Neural cell (in vitro differentiated cells): ENCODE measurements around the gene TLE1. TPM values are rescaled to one million over a fixed set of nuclear protein-coding genes. Genes with fewer than 3 reads are reported as not detected.

ENCODE experiments used
- H2AFZ ChIP-seq: fragments of 200-600, 300-800 bp; sonication (generic), shearing (Covaris generic); 2 replicates; pipeline ENCODE4 v1.6.0; 2014; ENCODE audit warnings: low read depth, mild to moderate bottlenecking, antibody characterized with exemption, low read length, moderate library complexity
- H3F3A ChIP-seq: fragments of 200-600 bp; shearing (Covaris generic); 2 replicates; pipeline ENCODE4 v1.6.1; 2016; ENCODE audit warnings: mild to moderate bottlenecking, moderate library complexity, mixed read lengths, antibody characterized with exemption, low read length; ENCODE audit not compliant: insufficient read depth, poor library complexity, severe bottlenecking
- H3K27ac ChIP-seq: fragments of 200-600, 300-800 bp; sonication (generic), shearing (Covaris generic); 2 replicates; pipeline ENCODE4 v1.5.1; 2014; ENCODE audit warnings: mild to moderate bottlenecking, low read length, moderate library complexity
- H3K27me3 ChIP-seq: fragments of 300-800, 200-600 bp; sonication (generic), shearing (Covaris generic); 2 replicates; pipeline ENCODE4 v1.6.0; 2014; ENCODE audit warnings: mild to moderate bottlenecking, low read depth, low read length, moderate library complexity; ENCODE audit not compliant: insufficient read depth
- H3K36me3 ChIP-seq: fragments of 300-800, 200-600 bp; sonication (generic), shearing (Covaris generic); 2 replicates; pipeline ENCODE4 v1.5.1; 2014; ENCODE audit warnings: mild to moderate bottlenecking, antibody characterized with exemption, low read length, moderate library complexity; ENCODE audit not compliant: insufficient read depth
- H3K4me2 ChIP-seq: fragments of 300-800, 200-600 bp; sonication (generic), shearing (Covaris generic); 2 replicates; pipeline ENCODE4 v1.6.0; 2014; ENCODE audit warnings: mild to moderate bottlenecking, low read length
- H3K4me3 ChIP-seq: fragments of 300-800, 200-600 bp; sonication (generic), shearing (Covaris generic); 2 replicates; pipeline ENCODE4 v1.5.1; 2014; ENCODE audit warnings: mild to moderate bottlenecking, low read length, moderate library complexity
- H3K79me2 ChIP-seq: fragments of 200-600 bp; shearing (Covaris generic); replicated peaks from 2 replicates; pipeline ENCODE4 v1.6.0; 2014; ENCODE audit warnings: mild to moderate bottlenecking, low read length, moderate library complexity; ENCODE audit not compliant: insufficient read depth
- H3K9ac ChIP-seq: fragments of 300-800, 200-600 bp; sonication (generic), shearing (Covaris generic); 2 replicates; pipeline ENCODE4 v1.6.1; 2016; ENCODE audit warnings: mild to moderate bottlenecking, low read length, mixed read lengths
- H3K9me2 ChIP-seq: fragments of 200-600 bp; shearing (Covaris generic); 2 replicates; pipeline ENCODE4 v1.6.1; 2016; ENCODE audit warnings: mild to moderate bottlenecking, low read length, mixed read lengths; ENCODE audit not compliant: insufficient read depth
- H3K9me3 ChIP-seq: fragments of 200-600, 300-800 bp; sonication (generic), shearing (Covaris generic); 2 replicates; pipeline ENCODE4 v1.6.1; 2016; ENCODE audit warnings: mild to moderate bottlenecking, mixed run types, low read length, moderate library complexity, mixed read lengths
- H4K20me1 ChIP-seq: fragments of 200-600 bp; shearing (Covaris generic); 2 replicates; pipeline ENCODE4 v1.6.1; 2016; ENCODE audit warnings: mild to moderate bottlenecking, mixed run types; ENCODE audit not compliant: insufficient read depth
- EP300 ChIP-seq: fragments of 450-650 bp; conservative IDR thresholded peaks from 2 replicates; pipeline ENCODE4 v1.6.1; 2014; ENCODE audit warnings: antibody characterized with exemption, mild to moderate bottlenecking, moderate library complexity; ENCODE audit not compliant: poor library complexity, severe bottlenecking
- EZH2 ChIP-seq: fragments of 200-600, 300-800 bp; shearing (Covaris generic), sonication (generic); IDR thresholded peaks from 2 replicates; pipeline ENCODE4 v1.6.1; 2014; ENCODE audit warnings: antibody characterized with exemption, low read length, borderline replicate concordance, mild to moderate bottlenecking; ENCODE audit not compliant: insufficient read depth, poor library complexity, severe bottlenecking
- MXI1 ChIP-seq: fragments of 450-650 bp; conservative IDR thresholded peaks from 2 replicates; pipeline ENCODE4 v1.6.1; 2014; ENCODE audit warnings: antibody characterized with exemption, mild to moderate bottlenecking; ENCODE audit not compliant: poor library complexity, severe bottlenecking
- POLR2AphosphoS5 ChIP-seq: IDR thresholded peaks from 2 replicates; pipeline ENCODE4 v1.6.1; 2012
- RAD21 ChIP-seq: fragments of 450-650 bp; conservative IDR thresholded peaks from 2 replicates; pipeline ENCODE4 v1.6.1; 2014; ENCODE audit warnings: antibody characterized with exemption, mild to moderate bottlenecking, moderate library complexity
- SMC3 ChIP-seq: fragments of 450-650 bp; conservative IDR thresholded peaks from 2 replicates; pipeline ENCODE4 v1.6.1; 2014; ENCODE audit warnings: antibody characterized with exemption, mild to moderate bottlenecking, moderate library complexity; ENCODE audit not compliant: poor library complexity
- TAF1 ChIP-seq: IDR thresholded peaks from 2 replicates; pipeline ENCODE4 v1.6.1; 2012; ENCODE audit warnings: low read depth
- polyA plus RNA-seq: library from polyadenylated mRNA; depleted of rRNA; stranded (reverse); fragments of >200 nt; gene quantifications from 2 replicates; pipeline ENCODE4 v1.2.3, GENCODE V29; 2014
- TF ChIP-seq, protein P1 (sequence below): fragments of 450-650 bp; IDR thresholded peaks from 2 replicates; pipeline ENCODE4 v1.5.1; 2014; ENCODE audit warnings: antibody characterized with exemption, mild to moderate bottlenecking, moderate library complexity; ENCODE audit not compliant: poor library complexity, severe bottlenecking
- TF ChIP-seq, protein P2 (sequence below): IDR thresholded peaks from 2 replicates; pipeline ENCODE4 v1.6.1; 2012; ENCODE audit warnings: borderline replicate concordance

TLE1 gene
- polyA plus RNA-seq, 1 donor from 2014 or later: 93.6 TPM

DNA sequence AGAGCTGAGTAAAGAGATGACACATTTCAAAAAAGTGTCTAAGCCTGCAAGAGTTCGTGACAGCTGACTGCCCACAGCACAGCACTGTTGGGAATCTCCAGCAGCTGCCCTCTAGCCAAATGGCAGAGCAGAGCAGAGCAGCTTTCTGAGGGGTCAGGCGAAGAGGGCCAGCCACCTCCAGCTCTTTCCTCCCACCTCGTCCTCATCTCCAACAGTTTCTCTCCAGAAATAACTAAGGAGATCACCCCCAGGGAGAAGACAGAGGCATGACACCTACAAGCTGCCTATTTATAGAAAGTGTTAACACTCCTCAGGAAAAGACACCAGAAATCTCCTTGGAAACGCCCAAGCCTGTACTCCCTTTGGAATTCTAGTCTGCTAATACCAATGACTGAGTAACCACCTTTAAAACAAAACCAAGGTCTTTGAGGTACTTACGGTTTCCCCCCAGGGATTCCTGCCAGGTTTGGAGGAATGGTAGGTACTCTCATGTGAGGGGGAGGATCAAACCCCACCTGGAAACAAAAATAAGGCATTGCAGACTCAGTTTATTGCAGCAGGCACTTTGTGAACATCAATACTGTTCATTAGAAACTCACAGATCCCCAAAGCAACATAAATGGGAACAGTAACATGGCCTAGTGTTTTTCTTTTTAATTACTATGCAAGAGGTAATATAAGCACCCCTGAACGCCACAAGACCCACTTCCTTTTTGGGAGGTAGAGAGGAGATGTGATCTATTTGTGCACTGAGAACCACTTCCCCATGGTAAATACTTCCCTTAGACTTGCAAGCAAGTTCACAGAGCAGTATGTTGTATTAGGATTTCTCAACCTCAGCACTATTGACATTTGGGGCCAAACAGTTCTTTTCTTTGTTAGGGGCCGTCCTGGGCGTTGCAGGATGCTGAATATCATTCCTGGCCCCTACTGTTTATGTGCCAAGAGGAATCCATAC is 79.3 kb downstream of the TLE1 start:
- H3K4me2 ChIP-seq: peak overlapping the region; percentile 48
- H3F3A ChIP-seq: no peaks in the 10 kb centered on the region
- H2AFZ ChIP-seq: no peak overlapping the region
- no peaks in the 10 kb centered on the region for H3K27me3 ChIP-seq
- H3K9me2 ChIP-seq: no peaks in the 10 kb centered on the region
- H3K9me3 ChIP-seq: no peaks in the 10 kb centered on the region
- H3K4me3 ChIP-seq: peak overlapping the region; percentile 43
- H3K27ac ChIP-seq: peak overlapping the region; percentile 67
- no peak for TF ChIP-seq SMC3
- no peak for TF ChIP-seq RAD21
- peak; percentile 39 for TF ChIP-seq POLR2AphosphoS5
- TF ChIP-seq, protein P1, sequence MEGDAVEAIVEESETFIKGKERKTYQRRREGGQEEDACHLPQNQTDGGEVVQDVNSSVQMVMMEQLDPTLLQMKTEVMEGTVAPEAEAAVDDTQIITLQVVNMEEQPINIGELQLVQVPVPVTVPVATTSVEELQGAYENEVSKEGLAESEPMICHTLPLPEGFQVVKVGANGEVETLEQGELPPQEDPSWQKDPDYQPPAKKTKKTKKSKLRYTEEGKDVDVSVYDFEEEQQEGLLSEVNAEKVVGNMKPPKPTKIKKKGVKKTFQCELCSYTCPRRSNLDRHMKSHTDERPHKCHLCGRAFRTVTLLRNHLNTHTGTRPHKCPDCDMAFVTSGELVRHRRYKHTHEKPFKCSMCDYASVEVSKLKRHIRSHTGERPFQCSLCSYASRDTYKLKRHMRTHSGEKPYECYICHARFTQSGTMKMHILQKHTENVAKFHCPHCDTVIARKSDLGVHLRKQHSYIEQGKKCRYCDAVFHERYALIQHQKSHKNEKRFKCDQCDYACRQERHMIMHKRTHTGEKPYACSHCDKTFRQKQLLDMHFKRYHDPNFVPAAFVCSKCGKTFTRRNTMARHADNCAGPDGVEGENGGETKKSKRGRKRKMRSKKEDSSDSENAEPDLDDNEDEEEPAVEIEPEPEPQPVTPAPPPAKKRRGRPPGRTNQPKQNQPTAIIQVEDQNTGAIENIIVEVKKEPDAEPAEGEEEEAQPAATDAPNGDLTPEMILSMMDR: peak; percentile 21
- TF ChIP-seq, protein P2, sequence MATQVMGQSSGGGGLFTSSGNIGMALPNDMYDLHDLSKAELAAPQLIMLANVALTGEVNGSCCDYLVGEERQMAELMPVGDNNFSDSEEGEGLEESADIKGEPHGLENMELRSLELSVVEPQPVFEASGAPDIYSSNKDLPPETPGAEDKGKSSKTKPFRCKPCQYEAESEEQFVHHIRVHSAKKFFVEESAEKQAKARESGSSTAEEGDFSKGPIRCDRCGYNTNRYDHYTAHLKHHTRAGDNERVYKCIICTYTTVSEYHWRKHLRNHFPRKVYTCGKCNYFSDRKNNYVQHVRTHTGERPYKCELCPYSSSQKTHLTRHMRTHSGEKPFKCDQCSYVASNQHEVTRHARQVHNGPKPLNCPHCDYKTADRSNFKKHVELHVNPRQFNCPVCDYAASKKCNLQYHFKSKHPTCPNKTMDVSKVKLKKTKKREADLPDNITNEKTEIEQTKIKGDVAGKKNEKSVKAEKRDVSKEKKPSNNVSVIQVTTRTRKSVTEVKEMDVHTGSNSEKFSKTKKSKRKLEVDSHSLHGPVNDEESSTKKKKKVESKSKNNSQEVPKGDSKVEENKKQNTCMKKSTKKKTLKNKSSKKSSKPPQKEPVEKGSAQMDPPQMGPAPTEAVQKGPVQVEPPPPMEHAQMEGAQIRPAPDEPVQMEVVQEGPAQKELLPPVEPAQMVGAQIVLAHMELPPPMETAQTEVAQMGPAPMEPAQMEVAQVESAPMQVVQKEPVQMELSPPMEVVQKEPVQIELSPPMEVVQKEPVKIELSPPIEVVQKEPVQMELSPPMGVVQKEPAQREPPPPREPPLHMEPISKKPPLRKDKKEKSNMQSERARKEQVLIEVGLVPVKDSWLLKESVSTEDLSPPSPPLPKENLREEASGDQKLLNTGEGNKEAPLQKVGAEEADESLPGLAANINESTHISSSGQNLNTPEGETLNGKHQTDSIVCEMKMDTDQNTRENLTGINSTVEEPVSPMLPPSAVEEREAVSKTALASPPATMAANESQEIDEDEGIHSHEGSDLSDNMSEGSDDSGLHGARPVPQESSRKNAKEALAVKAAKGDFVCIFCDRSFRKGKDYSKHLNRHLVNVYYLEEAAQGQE: peak; percentile 75
- peak; percentile 26 for TF ChIP-seq EP300
- no peak overlapping the region for H3K9ac ChIP-seq
- no peaks in the 10 kb centered on the region for H4K20me1 ChIP-seq
- H3K36me3 ChIP-seq: peaks cover 19% of the 10 kb centered on the region
- H3K79me2 ChIP-seq: no peaks in the 10 kb centered on the region

DNA sequence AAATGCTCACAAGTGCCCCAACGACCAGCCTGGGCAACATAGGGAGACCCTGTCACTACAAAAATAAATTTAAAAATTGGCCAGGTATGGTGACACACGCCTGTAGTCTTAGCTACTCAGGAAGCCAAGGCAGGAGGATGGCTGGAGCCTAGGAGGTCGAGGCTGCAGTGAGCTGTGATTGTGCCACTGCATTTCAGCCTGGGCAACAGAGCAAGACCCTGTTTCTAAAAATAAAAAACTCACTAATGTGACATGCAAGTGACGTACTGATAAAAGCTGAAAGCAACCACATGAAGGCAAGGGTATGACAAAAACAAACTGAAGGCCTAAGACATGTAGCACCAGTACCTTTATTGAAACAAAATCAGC is 81.1 kb downstream of the TLE1 start:
- H4K20me1 ChIP-seq: no peaks in the 10 kb centered on the region
- TF ChIP-seq, protein P1: no peak
- TF ChIP-seq EP300: no peak
- TF ChIP-seq SMC3: no peak
- TF ChIP-seq TAF1: no peak
- TF ChIP-seq MXI1: no peak
- no peak for TF ChIP-seq POLR2AphosphoS5
- no peak for TF ChIP-seq EZH2
- no peak for TF ChIP-seq RAD21
- TF ChIP-seq, protein P2: no peak
- no peaks in the 10 kb centered on the region for H3K9me2 ChIP-seq
- H3K4me2 ChIP-seq: no peak overlapping the region
- no peaks in the 10 kb centered on the region for H3K27me3 ChIP-seq
- H3K36me3 ChIP-seq: peaks cover 13% of the 10 kb centered on the region
- no peak overlapping the region for H3K9ac ChIP-seq
- H3K27ac ChIP-seq: no peak overlapping the region
- H2AFZ ChIP-seq: no peak overlapping the region
- no peaks in the 10 kb centered on the region for H3K79me2 ChIP-seq
- no peaks in the 10 kb centered on the region for H3F3A ChIP-seq
- H3K4me3 ChIP-seq: no peak overlapping the region
- no peaks in the 10 kb centered on the region for H3K9me3 ChIP-seq
